Head of caudate nucleus (tissue), 42 donors: ENCODE results near the gene PIBF1.
"Not testable (repeated sequence)": the region's sequence is repeated elsewhere in the genome, so short reads cannot be mapped to it uniquely, and the experiment has no call there.

ENCODE experiments used
- DNase-seq, 42 donors: peaks; one replicate each; pipeline versions ENCODE4 v3.0.0 to v3.0.0-alpha.2; 2020 to 2021; ENCODE audit warnings: mixed read lengths in 7 of 42
- intact Hi-C: fragments of 100-400 bp; cut with DNase I; formaldehyde crosslinking; loops from one replicate; pipeline ENCODE4 v1.15.0; 2022

Gene PIBF1

GRCh38 chr13:72781451-72782439 lies at the start of gene PIBF1, which contains the start of gene DIS3:
PIBF1 (plus strand) TSS chr13:72782133; CDS start chr13:72783470, 1,337 bp downstream.
DIS3 (minus strand) TSS chr13:72781900; CDS start chr13:72781832, 68 bp downstream.
- peak; percentile 94 to 99 (median 97) for DNase-seq
- intact Hi-C loops = no loop called here

- intact Hi-C loops = no loop called here
- DNase-seq = no peak
Measured at GRCh38 chr13:72737033-72737432, 44.9 kb upstream of the PIBF1 start.

GRCh38 chr13:72740015-72740414 lies 41.9 kb upstream of the PIBF1 start:
- no peak for DNase-seq
- intact Hi-C loops = no loop called here

- no peak for DNase-seq
- intact Hi-C loops = no loop called here
Measured at GRCh38 chr13:72745260-72745659, 36.7 kb upstream of the PIBF1 start.

GRCh38 chr13:72751220-72751619 lies 30.7 kb upstream of the PIBF1 start:
- intact Hi-C loops = no loop called here
- no peak for DNase-seq

GRCh38 chr13:72754111-72754510 lies 27.8 kb upstream of the PIBF1 start:
- intact Hi-C loops = no loop called here
- no peak for DNase-seq

GRCh38 chr13:72757792-72758535 lies 24.0 kb upstream of the PIBF1 start:
- intact Hi-C loops = no loop called here
- DNase-seq = no peak

- no peak for DNase-seq
- intact Hi-C loops = no loop called here
Measured at GRCh38 chr13:72760189-72760588, 21.7 kb upstream of the PIBF1 start.

GRCh38 chr13:72763411-72763810 lies 18.5 kb upstream of the PIBF1 start:
- DNase-seq = no peak
- intact Hi-C loops = no loop called here

- DNase-seq = no peak
- intact Hi-C loops = no loop called here
Measured at GRCh38 chr13:72774019-72774418, 7.9 kb upstream of the PIBF1 start.

- intact Hi-C loops = no loop called here
Measured at GRCh38 chr13:72782717-72783116, 784 bp downstream of the PIBF1 start.

GRCh38 chr13:72784679-72785078 lies 2.7 kb downstream of the PIBF1 start:
- DNase-seq, intact Hi-C loops: not testable (repeated sequence)

More at GRCh38 chr13:72782717-72783116, 784 bp downstream of the PIBF1 start:
- no peak for DNase-seq

GRCh38 chr13:72788831-72789230 lies 6.9 kb downstream of the PIBF1 start:
- intact Hi-C loops = no loop called here
- no peak for DNase-seq

GRCh38 chr13:72792640-72793039 lies 10.7 kb downstream of the PIBF1 start:
- DNase-seq = no peak
- intact Hi-C loops = no loop called here

GRCh38 chr13:72798817-72799216 lies 16.9 kb downstream of the PIBF1 start:
- intact Hi-C loops = no loop called here
- no peak for DNase-seq

- intact Hi-C loops = no loop called here
- DNase-seq = no peak
Measured at GRCh38 chr13:72804301-72804700, 22.4 kb downstream of the PIBF1 start.

- DNase-seq = no peak
- intact Hi-C loops = no loop called here
Measured at GRCh38 chr13:72805676-72806346, 23.9 kb downstream of the PIBF1 start.

- DNase-seq, intact Hi-C loops: not testable (repeated sequence)
Measured at GRCh38 chr13:72806514-72806913, 24.6 kb downstream of the PIBF1 start.

GRCh38 chr13:72808917-72809500 lies 27.1 kb downstream of the PIBF1 start:
- no peak for DNase-seq
- intact Hi-C loops = no loop called here
